DND-41 (cell line): Measurements from ENCODE around the gene RMND5A.

Experiments
- CTCF ChIP-seq: IDR thresholded peaks from 2 replicates; pipeline ENCODE4 v1.5.1; 2012; ENCODE audit warnings: borderline replicate concordance, low read length, moderate library complexity, mild to moderate bottlenecking; ENCODE audit not compliant: poor library complexity, severe bottlenecking; ENCODE audit errors: extremely low read depth
- EZH2 ChIP-seq: IDR thresholded peaks from 3 replicates; pipeline ENCODE4 v1.6.1; 2012; ENCODE audit warnings: borderline replicate concordance, low read depth, mild to moderate bottlenecking, moderate library complexity, low read length, inconsistent platforms; ENCODE audit not compliant: severe bottlenecking

DNA sequence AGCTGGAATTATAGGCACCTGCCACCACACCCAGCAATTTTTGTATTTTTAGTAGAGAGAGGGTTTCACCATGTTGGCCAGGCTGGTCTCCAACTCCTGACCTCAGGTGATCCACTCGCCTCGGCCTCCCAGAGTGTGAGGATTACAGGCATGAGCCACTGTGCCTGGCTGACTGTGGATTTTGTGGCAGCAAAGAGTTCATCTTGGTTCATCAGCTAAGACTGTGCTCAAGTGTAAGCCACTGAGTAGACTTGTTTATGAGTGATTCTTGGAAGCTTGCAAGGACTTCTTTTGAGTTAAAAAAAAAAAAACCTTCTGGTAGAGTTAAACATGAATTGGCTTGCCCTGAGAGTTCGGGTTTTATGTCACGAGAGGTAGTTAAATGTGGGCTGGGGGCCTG, 106.9 kb downstream of the RMND5A start:
- TF ChIP-seq CTCF, result no peak
- TF ChIP-seq EZH2, result no peak
